GM12878 (cell line): ENCODE measurements around the gene PRKAG2. TPM values are rescaled to one million over a fixed set of nuclear protein-coding genes. Genes with fewer than 3 reads are reported as not detected.

Experiments used
- ATAC-seq: fragments of 200-7000 bp; cut with Tn5 transposase; 3 replicates; pipeline ENCODE4 v1.9.1; 2020; ENCODE audit warnings: mild to moderate bottlenecking, moderate library complexity
- BruUV-seq: library from RNA; stranded (reverse); fragments of 400-500 nt; replicated peaks from 2 replicates; lab custom pipeline; 2021; lab: Mats Ljungman, UMichigan
- CTCF ChIA-PET: fragments of 300-600 bp; sonication (Branson Sonifier 250); formaldehyde crosslinking; extraction: SDS; loops from one replicate; lab custom pipeline; 2021; ENCODE audit warnings: inconsistent platforms; lab: Yijun Ruan, JAX
- POLR2A ChIA-PET: fragments of 350-600 bp; formaldehyde crosslinking; extraction: SDS; loops from one replicate; lab custom pipeline; 2021; ENCODE audit warnings: inconsistent platforms; lab: Charles Lee
- RAD21 ChIA-PET: fragments of 300-600 bp; sonication (Branson Sonifier 250); formaldehyde crosslinking; loops from one replicate; lab custom pipeline; 2023; ENCODE audit warnings: antibody characterized with exemption; ENCODE audit not compliant: unreplicated experiment; lab: Charles Lee
- SMC1A ChIA-PET: fragments of 300-600 bp; sonication (Branson Sonifier 250); formaldehyde crosslinking; loops from one replicate; lab custom pipeline; 2023; ENCODE audit not compliant: unreplicated experiment, uncharacterized antibody; lab: Charles Lee
- DNase-seq: peaks from one replicate; pipeline ENCODE4 v3.0.0-alpha.2; 2011; ENCODE audit warnings: low read depth, low spot score
- FAIRE-seq: peaks from 3 replicates; lab custom pipeline; 2011; peaks lifted over from hg19 to GRCh38; lab: Jason Lieb, UNC
- H2AFZ ChIP-seq: 2 replicates; pipeline ENCODE4 v1.6.0; 2011; ENCODE audit warnings: low read depth, low read length, control low read depth; ENCODE audit not compliant: control insufficient read depth
- H3K27ac ChIP-seq: 2 replicates; pipeline ENCODE4 v1.5.1; 2011; ENCODE audit warnings: control low read depth; ENCODE audit not compliant: control insufficient read depth, insufficient read depth
- H3K27me3 ChIP-seq, 2 experiments: replicated peaks in 1 of 2; 2 replicates each; pipeline versions ENCODE4 v1.6.0 to v1.6.1; 2011; ENCODE audit warnings: low read length in 1 of 2; ENCODE audit not compliant: control insufficient read depth in 2 of 2, insufficient read depth in 2 of 2
- H3K36me3 ChIP-seq, 2 experiments: 2 replicates each; pipeline ENCODE4 v1.5.1; 2011; ENCODE audit warnings: low read length in 1 of 2; ENCODE audit not compliant: control insufficient read depth in 2 of 2, insufficient read depth in 2 of 2
- H3K4me1 ChIP-seq: 2 replicates; pipeline ENCODE4 v1.6.1; 2011; ENCODE audit warnings: mild to moderate bottlenecking, low read length, moderate library complexity, mixed read lengths; ENCODE audit not compliant: control insufficient read depth, insufficient read depth
- H3K4me2 ChIP-seq: 2 replicates; pipeline ENCODE4 v1.6.0; 2011; ENCODE audit warnings: control low read depth; ENCODE audit not compliant: control insufficient read depth, insufficient read depth
- H3K4me3 ChIP-seq: fragments of 200-600 bp; sonication (generic); 2 replicates; pipeline ENCODE4 v1.5.1; 2016
- H3K79me2 ChIP-seq: 2 replicates; pipeline ENCODE4 v1.6.0; 2011; ENCODE audit warnings: low read length; ENCODE audit not compliant: control insufficient read depth, insufficient read depth
- H3K9ac ChIP-seq: 2 replicates; pipeline ENCODE4 v1.8.0; 2011; ENCODE audit warnings: low read length, control low read depth, mixed read lengths; ENCODE audit not compliant: control insufficient read depth, insufficient read depth
- H3K9me3 ChIP-seq: replicated peaks from 3 replicates; pipeline ENCODE4 v1.5.1; 2011; ENCODE audit warnings: mild to moderate bottlenecking, low read length; ENCODE audit not compliant: control insufficient read depth, insufficient read depth
- H4K20me1 ChIP-seq: 2 replicates; pipeline ENCODE4 v1.6.0; 2011; ENCODE audit not compliant: control insufficient read depth, insufficient read depth
- ASH2L ChIP-seq: fragments of 300-600, 200-600 bp; sonication (generic); IDR thresholded peaks from 2 replicates; pipeline ENCODE4 v1.6.1; 2017; ENCODE audit warnings: low read depth, mild to moderate bottlenecking, borderline replicate concordance
- BCL11A ChIP-seq: IDR thresholded peaks from 2 replicates; pipeline ENCODE4 v1.6.1; 2011; ENCODE audit warnings: low read depth, low read length
- CEBPB ChIP-seq, 2 experiments: fragments of 150-350 bp in 1 of 2; IDR thresholded peaks; 2 replicates each; pipeline ENCODE4 v1.6.1; 2012 to 2014; ENCODE audit warnings: low read depth in 2 of 2, low read length in 2 of 2, borderline replicate concordance in 1 of 2, inconsistent platforms in 1 of 2
- POLR2AphosphoS5 ChIP-seq: IDR thresholded peaks from 2 replicates; pipeline ENCODE4 v1.6.1; 2011; ENCODE audit warnings: mild to moderate bottlenecking, low read length, inconsistent platforms
- SIX5 ChIP-seq: IDR thresholded peaks from 2 replicates; pipeline ENCODE4 v1.6.1; 2011; ENCODE audit warnings: mild to moderate bottlenecking, low read depth, low read length, moderate library complexity; ENCODE audit not compliant: severe bottlenecking
- SKIL ChIP-seq: fragments of 450-650 bp; IDR thresholded peaks from 2 replicates; pipeline ENCODE4 v1.6.1; 2017; ENCODE audit warnings: mild to moderate bottlenecking, low read depth, inconsistent platforms; ENCODE audit not compliant: poor library complexity, severe bottlenecking
- SPI1 ChIP-seq: IDR thresholded peaks from 2 replicates; pipeline ENCODE4 v1.6.1; 2011; ENCODE audit warnings: low read depth, mild to moderate bottlenecking, low read length, moderate library complexity, borderline replicate concordance; ENCODE audit not compliant: insufficient read depth
- ZBTB40 ChIP-seq: fragments of 450-650 bp; IDR thresholded peaks from 2 replicates; pipeline ENCODE4 v1.6.1; 2016; ENCODE audit warnings: mild to moderate bottlenecking, moderate library complexity, borderline replicate concordance
- WGBS: methylation state at CpG from one replicate; pipeline ENCODE4 v1.1.6; 2016; ENCODE audit warnings: low lambda C conversion rate; ENCODE audit not compliant: insufficient replicate concordance, insufficient coverage; ENCODE audit errors: missing lambda C conversion rate; 5-methylcytosine and 5-hydroxymethylcytosine counted together
- in situ Hi-C: fragments of 300-500 bp; cut with MboI; formaldehyde crosslinking; loops from 9 replicates; pipeline ENCODE4 v1.14.3; 2018; ENCODE audit warnings: mixed read lengths
- intact Hi-C: fragments of 100-400 bp; cut with micrococcal nuclease; formaldehyde crosslinking; loops from one replicate; pipeline ENCODE4 v1.14.2; 2022; ENCODE audit not compliant: unreplicated experiment
- polyA plus RNA-seq, 11 experiments: library from polyadenylated mRNA; depleted of rRNA in 4 of 11; unstranded in 6 of 11; stranded (reverse) in 5 of 11; fragments of >200 nt; fragmentation: Nextera tagmentation in 4 of 11; fragmentation: Illumina TruSeq in 1 of 11; extraction: Ambion mirVana in 4 of 11; extraction: Trizol in 1 of 11; gene quantifications; 1 replicate in 1 of 11; 2 replicates in 10 of 11; pipeline versions ENCODE4 v1.2.1 to v1.2.3, GENCODE V29; 2011 to 2016; ENCODE audit warnings: inconsistent platforms in 2 of 11, missing spikeins in 2 of 11, low read depth in 1 of 11
- total RNA-seq, 4 experiments: library from RNA; depleted of rRNA in 3 of 4; stranded (reverse); fragments of >200 nt in 3 of 4; fragmentation: Illumina TruSeq in 1 of 4; extraction: Trizol in 1 of 4; gene quantifications; 2 replicates each; pipeline versions ENCODE4 v1.2.1 to v1.2.3, GENCODE V29; 2013 to 2021
- TF ChIP-seq, protein P1 (sequence below): fragments of 450-650 bp; IDR thresholded peaks from 2 replicates; pipeline ENCODE4 v1.6.1; 2016; ENCODE audit warnings: mild to moderate bottlenecking

Gene PRKAG2
- total and polyA plus RNA-seq, 10 of the 15 experiments (the other 5 are each of a cell fraction or from before 2014, with no cell fraction given) = 3.4 to 8.9 (median 6.8) TPM

- Histone ChIP-seq H3K9me3 (no peaks in the 10 kb centered on the region), H3K4me2 (no peak overlapping the region)
- no peak for ATAC-seq
- intact Hi-C loops = no loop called here
- CTCF ChIA-PET = interaction anchor here (0.7 kb wide), 1 partner anchor 20 kb away, joined by 3 read pairs; no protein-coding TSS in a partner anchor
- TF ChIP-seq SIX5 (no peak), CEBPB (IDR thresholded peaks at IDR 0.05; ENCODE audit: borderline replicate concordance in 1 of 2, low read depth in 2 of 2, low read length in 2 of 2) (no peak), BCL11A (no peak), ASH2L (no peak), POLR2AphosphoS5 (no peak), ZBTB40 (no peak), SPI1 (no peak), SKIL (no peak)
- TF ChIP-seq, protein P1, sequence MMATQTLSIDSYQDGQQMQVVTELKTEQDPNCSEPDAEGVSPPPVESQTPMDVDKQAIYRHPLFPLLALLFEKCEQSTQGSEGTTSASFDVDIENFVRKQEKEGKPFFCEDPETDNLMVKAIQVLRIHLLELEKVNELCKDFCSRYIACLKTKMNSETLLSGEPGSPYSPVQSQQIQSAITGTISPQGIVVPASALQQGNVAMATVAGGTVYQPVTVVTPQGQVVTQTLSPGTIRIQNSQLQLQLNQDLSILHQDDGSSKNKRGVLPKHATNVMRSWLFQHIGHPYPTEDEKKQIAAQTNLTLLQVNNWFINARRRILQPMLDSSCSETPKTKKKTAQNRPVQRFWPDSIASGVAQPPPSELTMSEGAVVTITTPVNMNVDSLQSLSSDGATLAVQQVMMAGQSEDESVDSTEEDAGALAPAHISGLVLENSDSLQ = no peak
- TF ChIP-seq, all 136 proteins: peak for 0
- no TSS peak for BruUV-seq
- ChIA-PET POLR2A (no interaction called here), SMC1A (no interaction called here), RAD21 (no interaction called here)
- no peaks in the 10 kb centered on the region for H3K36me3 ChIP-seq
- H3K27ac ChIP-seq = no peak overlapping the region
- no peak overlapping the region for H3K4me3 ChIP-seq
- FAIRE-seq (no peak), DNase-seq (no peak)
- H3K79me2 ChIP-seq = no peaks in the 10 kb centered on the region
- in situ Hi-C loops = no loop called here
- H3K27me3 ChIP-seq = no peaks in the 10 kb centered on the region
- no peaks in the 10 kb centered on the region for H3K4me1 ChIP-seq
- 92% methylated on average over 10 of the region's 10 CpGs for WGBS
- H3K9ac ChIP-seq = no peak overlapping the region
- no peaks in the 10 kb centered on the region for H4K20me1 ChIP-seq
- H2AFZ ChIP-seq = no peak overlapping the region
These were observed 265.0 kb downstream of the PRKAG2 start for GRCh38 chr7:151611878-151612277.
